GM13977 (cell line): ENCODE measurements around the gene PGD.

Experiments used
- DNase-seq: peaks from one replicate; pipeline ENCODE4 v3.0.0; 2012; ENCODE audit warnings: low spot score
- in situ Hi-C: fragments of 300-500 bp; cut with MboI; formaldehyde crosslinking; loops from one replicate; pipeline ENCODE4 v1.12.0; 2022; ENCODE audit warnings: low sequenced_read_pairs, low pct_unique_long_range_greater_than_20kb, mixed read lengths, inconsistent platforms; ENCODE audit not compliant: unreplicated experiment
- TF ChIP-seq, protein P1 (sequence below): IDR thresholded peaks from 2 replicates; pipeline ENCODE4 v1.5.1; 2012; ENCODE audit warnings: mild to moderate bottlenecking, control low read depth; ENCODE audit not compliant: insufficient read depth; ENCODE audit errors: extremely low read depth, missing control alignments

The PGD gene

DNA sequence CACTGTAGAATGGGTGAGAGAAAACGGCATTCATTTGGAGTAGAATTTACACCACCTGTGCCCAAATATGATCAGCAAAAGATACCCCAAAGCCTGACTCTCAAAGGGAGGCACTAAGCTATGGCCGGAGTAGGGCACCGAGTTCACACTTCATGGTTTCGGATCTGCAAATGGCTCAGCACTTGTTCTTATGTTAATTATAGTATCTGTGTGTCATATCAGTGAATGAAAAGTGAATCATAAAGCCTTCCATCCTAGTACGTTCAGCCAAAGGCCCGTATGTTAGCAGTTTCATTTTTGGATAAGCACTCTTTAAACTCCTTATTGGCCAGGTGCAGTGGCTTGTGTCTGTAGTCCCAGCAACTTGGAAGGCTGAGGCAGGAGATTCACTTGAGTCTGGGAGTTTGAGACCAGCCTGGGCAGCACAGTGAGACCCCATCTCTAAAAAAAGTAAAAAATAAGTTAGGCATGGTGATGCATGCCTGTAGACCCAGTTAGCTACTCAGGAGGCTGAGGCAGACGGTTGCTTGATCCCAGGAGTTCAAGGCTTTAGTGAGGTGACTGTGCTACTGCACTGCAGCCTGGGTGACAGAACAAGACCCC is 46.0 kb downstream of the PGD start:
- DNase-seq = no peak
- TF ChIP-seq, protein P1, sequence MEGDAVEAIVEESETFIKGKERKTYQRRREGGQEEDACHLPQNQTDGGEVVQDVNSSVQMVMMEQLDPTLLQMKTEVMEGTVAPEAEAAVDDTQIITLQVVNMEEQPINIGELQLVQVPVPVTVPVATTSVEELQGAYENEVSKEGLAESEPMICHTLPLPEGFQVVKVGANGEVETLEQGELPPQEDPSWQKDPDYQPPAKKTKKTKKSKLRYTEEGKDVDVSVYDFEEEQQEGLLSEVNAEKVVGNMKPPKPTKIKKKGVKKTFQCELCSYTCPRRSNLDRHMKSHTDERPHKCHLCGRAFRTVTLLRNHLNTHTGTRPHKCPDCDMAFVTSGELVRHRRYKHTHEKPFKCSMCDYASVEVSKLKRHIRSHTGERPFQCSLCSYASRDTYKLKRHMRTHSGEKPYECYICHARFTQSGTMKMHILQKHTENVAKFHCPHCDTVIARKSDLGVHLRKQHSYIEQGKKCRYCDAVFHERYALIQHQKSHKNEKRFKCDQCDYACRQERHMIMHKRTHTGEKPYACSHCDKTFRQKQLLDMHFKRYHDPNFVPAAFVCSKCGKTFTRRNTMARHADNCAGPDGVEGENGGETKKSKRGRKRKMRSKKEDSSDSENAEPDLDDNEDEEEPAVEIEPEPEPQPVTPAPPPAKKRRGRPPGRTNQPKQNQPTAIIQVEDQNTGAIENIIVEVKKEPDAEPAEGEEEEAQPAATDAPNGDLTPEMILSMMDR = no peak
- in situ Hi-C loops = no loop called here

DNA sequence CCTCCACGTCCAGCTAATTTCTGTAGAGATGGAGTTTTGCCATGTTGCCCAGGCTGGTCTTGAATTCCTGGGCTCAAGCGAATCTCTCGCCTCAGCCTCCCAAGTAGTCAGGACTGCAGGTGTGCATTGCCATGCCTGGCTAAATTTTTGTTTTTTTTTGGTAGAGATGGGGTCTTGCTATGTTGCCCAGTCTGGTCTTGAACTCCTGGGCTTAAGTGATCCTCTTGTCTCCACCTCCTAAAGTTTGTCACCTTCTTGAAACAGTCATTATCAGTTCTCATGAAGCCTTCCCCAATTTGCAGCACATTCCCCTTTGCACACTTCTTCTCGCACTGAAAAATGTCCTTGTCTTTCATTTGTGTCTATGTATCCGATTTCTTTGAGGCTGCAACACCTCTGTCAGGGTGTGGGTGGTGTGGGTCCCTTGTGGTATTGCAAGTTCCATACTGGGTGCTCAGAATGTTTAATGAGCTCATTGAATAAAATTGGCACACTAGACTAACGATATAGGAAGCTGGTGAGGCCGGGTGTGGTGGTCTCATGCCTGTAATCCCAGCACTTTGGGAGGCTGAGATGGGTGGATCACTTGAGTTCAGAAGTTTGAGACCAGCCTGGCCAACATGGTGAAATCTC is 48.0 kb downstream of the PGD start:
- in situ Hi-C loops = no loop called here
- DNase-seq = no peak
- TF ChIP-seq, protein P1 = no peak

DNA sequence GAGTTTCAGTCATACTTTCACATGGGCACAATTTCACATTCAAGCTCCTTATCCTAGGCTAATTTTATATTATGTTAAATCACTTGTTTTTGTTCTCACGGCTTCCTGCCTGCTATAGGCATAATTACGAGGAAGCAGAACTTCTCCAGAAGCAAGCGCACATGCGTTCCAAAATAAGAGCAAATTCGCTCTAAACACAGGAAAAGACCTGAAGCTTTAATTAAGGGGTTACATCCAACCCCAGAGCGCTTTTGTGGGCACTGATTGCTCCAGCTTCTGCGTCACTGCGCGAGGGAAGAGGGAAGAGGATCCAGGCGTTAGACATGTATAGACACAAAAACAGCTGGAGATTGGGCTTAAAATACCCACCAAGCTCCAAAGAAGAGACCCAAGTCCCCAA is 50.9 kb downstream of the PGD start, which contains the start of gene CORT:
CORT (plus strand) TSS at position 281 of the 400 bp plus-strand sequence. CDS start 193 bp downstream, outside the sequence.
- no peak for DNase-seq
- TF ChIP-seq, protein P1 = no peak
- in situ Hi-C loops = no loop called here

DNA sequence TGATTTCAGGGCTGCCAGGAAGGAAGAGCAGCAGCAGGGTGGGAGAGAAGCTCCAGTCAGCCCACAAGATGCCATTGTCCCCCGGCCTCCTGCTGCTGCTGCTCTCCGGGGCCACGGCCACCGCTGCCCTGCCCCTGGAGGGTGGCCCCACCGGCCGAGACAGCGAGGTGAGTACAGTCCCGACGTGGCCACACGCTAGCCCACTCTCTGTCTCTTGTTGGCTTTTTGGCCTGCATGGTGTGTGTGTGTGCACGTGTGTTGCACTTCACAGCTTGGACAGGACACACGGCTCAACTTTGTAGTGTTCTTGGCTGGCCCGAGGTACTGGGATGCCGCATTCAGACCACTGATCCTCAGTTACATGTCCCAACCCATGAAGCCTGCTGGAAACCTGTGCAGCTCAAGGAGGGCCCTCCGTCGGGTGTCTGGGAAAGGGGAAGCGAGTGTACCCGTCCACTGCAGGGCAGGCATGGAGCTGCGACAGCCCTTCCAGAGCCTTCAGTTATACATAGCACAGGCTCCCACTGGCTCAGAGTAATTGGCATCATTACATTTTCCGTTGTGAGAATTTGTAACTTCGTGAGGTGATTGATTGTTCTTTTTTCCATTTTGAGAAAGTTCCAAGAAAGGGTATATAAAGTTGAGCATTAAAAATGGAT is 51.4 kb downstream of the PGD start:
- in situ Hi-C loops = no loop called here
- TF ChIP-seq, protein P1 = no peak
- no peak for DNase-seq

DNA sequence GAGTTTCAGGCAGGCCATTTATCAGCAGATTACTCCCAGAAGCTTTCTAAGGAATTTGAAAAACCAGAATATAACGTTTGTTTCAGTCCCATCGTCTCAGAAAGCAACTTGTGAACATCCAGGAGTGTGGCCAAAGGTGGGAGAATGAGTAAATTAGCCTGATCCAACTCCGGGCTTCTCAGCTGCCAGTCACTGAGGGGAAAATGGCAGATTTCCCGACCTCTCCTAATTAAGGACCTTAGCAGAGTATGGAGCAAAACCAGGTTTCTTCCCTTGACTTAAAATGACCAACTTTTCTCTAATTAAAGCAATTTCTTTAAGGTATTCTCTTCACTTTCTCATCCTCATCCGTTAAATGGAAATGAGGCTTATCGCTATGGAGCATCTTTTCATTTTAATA is 52.0 kb downstream of the PGD start:
- in situ Hi-C loops = no loop called here
- DNase-seq = no peak
- TF ChIP-seq, protein P1 = no peak

DNA sequence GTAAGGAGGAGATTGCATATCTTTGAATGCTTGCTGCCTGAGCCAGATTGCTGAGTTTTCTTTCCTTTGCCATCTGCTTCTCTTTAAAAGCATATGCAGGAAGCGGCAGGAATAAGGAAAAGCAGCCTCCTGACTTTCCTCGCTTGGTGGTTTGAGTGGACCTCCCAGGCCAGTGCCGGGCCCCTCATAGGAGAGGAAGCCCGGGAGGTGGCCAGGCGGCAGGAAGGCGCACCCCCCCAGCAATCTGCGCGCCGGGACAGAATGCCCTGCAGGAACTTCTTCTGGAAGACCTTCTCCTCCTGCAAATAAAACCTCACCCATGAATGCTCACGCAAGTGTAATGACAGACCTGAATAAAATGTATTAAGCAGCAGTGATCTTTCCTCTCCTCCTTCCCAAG is 52.4 kb downstream of the PGD start:
- in situ Hi-C loops = no loop called here

More for the DNA sequence above, 52.4 kb downstream of the PGD start:
- DNase-seq = no peak
- TF ChIP-seq, protein P1 = no peak
